ENCODE data around the gene SORD. TPM values are rescaled to one million over a fixed set of nuclear protein-coding genes. Genes with fewer than 3 reads are reported as not detected.
"Not testable (repeated sequence)": the region's sequence is repeated elsewhere in the genome, so short reads cannot be mapped to it uniquely, and the experiment has no call there.

SORD gene
- total and polyA plus RNA-seq, 10 of the 15 experiments (the other 5 are each of a cell fraction or from before 2014, with no cell fraction given), result 7.5 to 51.6 (median 40.1) TPM

DNA sequence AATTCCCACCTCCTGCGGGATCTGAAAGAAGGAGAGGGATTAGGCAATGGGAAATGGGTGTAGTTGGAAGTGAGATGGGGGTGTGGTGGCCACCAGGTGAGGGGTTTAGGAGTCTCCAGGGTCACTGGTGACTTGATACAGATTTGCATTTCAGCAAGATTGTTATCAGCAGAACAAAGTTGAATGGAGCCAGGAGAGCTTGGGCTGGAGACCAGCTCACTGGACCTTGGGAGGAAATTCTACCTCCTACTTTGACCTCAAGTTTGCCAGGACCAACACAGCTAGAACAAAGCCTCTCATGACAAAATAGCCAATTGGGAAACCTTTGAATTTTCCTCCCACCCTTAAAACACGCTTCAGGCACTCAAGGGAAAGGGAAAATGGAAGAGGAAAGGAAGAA is 9.5 kb downstream of the SORD start:
- H3K27me3 ChIP-seq (replicated peaks in 1 of 2; ENCODE audit: control insufficient read depth in 2 of 2, insufficient read depth in 2 of 2, low read length in 1 of 2); H3K9ac ChIP-seq (ENCODE audit: control insufficient read depth, insufficient read depth, low read length); H3K4me1 ChIP-seq (ENCODE audit: control insufficient read depth, insufficient read depth, low read length); H3K4me3 ChIP-seq; H2AFZ ChIP-seq (ENCODE audit: control insufficient read depth, low read depth, low read length); ATAC-seq; BruUV-seq (replicated peaks); CTCF ChIA-PET; H3K4me2 ChIP-seq (ENCODE audit: control insufficient read depth, insufficient read depth); H3K79me2 ChIP-seq (ENCODE audit: control insufficient read depth, insufficient read depth, low read length); intact Hi-C loops (cut with micrococcal nuclease; ENCODE audit: unreplicated experiment); H3K27ac ChIP-seq (ENCODE audit: control insufficient read depth, insufficient read depth); in situ Hi-C loops (cut with MboI); POLR2A ChIA-PET; H3K36me3 ChIP-seq (ENCODE audit: control insufficient read depth in 2 of 2, insufficient read depth in 2 of 2, low read length in 1 of 2); SMC1A ChIA-PET (ENCODE audit: uncharacterized antibody, unreplicated experiment); RAD21 ChIA-PET (ENCODE audit: unreplicated experiment); H4K20me1 ChIP-seq (ENCODE audit: control insufficient read depth, insufficient read depth); FAIRE-seq; H3K9me3 ChIP-seq (replicated peaks; ENCODE audit: control insufficient read depth, insufficient read depth, low read length); DNase-seq (ENCODE audit: low read depth, low spot score): not testable (repeated sequence)
- WGBS (ENCODE audit: insufficient coverage, insufficient replicate concordance, low lambda C conversion rate, missing lambda C conversion rate), result 100% methylated on average over 1 of the region's 2 CpGs

DNA sequence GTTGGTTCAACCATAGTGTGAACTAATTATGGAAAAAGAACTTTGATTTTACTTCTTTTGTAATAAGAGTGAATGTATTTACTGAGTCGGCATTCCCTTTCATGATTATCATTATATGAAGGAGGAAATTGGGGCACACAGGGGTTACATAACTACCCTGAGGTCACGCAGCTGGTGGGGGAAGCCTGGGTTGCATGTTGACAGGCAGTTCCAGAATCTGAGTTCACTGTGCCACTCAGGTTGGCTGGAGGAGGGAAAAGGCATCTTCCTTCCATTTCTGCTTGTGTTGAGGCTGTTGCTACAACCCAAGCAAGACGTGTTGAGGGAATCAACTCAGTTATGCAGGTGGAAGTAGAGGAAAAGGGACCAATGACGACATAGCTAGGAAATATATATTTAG is 11.1 kb downstream of the SORD start:
- DNase-seq (ENCODE audit: low read depth, low spot score); H4K20me1 ChIP-seq (ENCODE audit: control insufficient read depth, insufficient read depth); intact Hi-C loops (cut with micrococcal nuclease; ENCODE audit: unreplicated experiment); H3K9ac ChIP-seq (ENCODE audit: control insufficient read depth, insufficient read depth, low read length); H3K9me3 ChIP-seq (replicated peaks; ENCODE audit: control insufficient read depth, insufficient read depth, low read length); H3K27ac ChIP-seq (ENCODE audit: control insufficient read depth, insufficient read depth); H2AFZ ChIP-seq (ENCODE audit: control insufficient read depth, low read depth, low read length); H3K27me3 ChIP-seq (replicated peaks in 1 of 2; ENCODE audit: control insufficient read depth in 2 of 2, insufficient read depth in 2 of 2, low read length in 1 of 2); FAIRE-seq; in situ Hi-C loops (cut with MboI); ATAC-seq; H3K4me1 ChIP-seq (ENCODE audit: control insufficient read depth, insufficient read depth, low read length); H3K4me2 ChIP-seq (ENCODE audit: control insufficient read depth, insufficient read depth); H3K36me3 ChIP-seq (ENCODE audit: control insufficient read depth in 2 of 2, insufficient read depth in 2 of 2, low read length in 1 of 2); H3K79me2 ChIP-seq (ENCODE audit: control insufficient read depth, insufficient read depth, low read length); H3K4me3 ChIP-seq; BruUV-seq (replicated peaks): not testable (repeated sequence)
- SMC1A ChIA-PET (ENCODE audit: uncharacterized antibody, unreplicated experiment), result interaction anchor here (0.6 kb wide), 1 partner anchor 382 kb away, joined by 3 read pairs; no protein-coding TSS in a partner anchor
- RAD21 ChIA-PET (ENCODE audit: unreplicated experiment), result interaction anchor here (1.7 kb wide), 1 partner anchor 65 kb away, joined by 5 read pairs; no protein-coding TSS in a partner anchor
- WGBS (ENCODE audit: insufficient coverage, insufficient replicate concordance, low lambda C conversion rate, missing lambda C conversion rate), result 89% methylated on average over 4 of the region's 4 CpGs
- POLR2A ChIA-PET, result interaction anchor here (0.6 kb wide), 1 partner anchor 72 kb away, joined by 3 read pairs; no protein-coding TSS in a partner anchor
- CTCF ChIA-PET, result interaction anchor here (5.0 kb wide), 1 partner anchor 181 kb away, joined by 35 read pairs; no protein-coding TSS in a partner anchor

- intact Hi-C loops (cut with micrococcal nuclease; ENCODE audit: unreplicated experiment), result loop anchor here (5.0 kb wide), 1 partner anchor 182 kb away; no protein-coding TSS in a partner anchor
- DNase-seq (ENCODE audit: low read depth, low spot score); BruUV-seq (replicated peaks); H3K4me3 ChIP-seq; ATAC-seq; H3K36me3 ChIP-seq (ENCODE audit: control insufficient read depth in 2 of 2, insufficient read depth in 2 of 2, low read length in 1 of 2); H3K4me1 ChIP-seq (ENCODE audit: control insufficient read depth, insufficient read depth, low read length); H3K79me2 ChIP-seq (ENCODE audit: control insufficient read depth, insufficient read depth, low read length); H4K20me1 ChIP-seq (ENCODE audit: control insufficient read depth, insufficient read depth); in situ Hi-C loops (cut with MboI); H3K27ac ChIP-seq (ENCODE audit: control insufficient read depth, insufficient read depth); H3K9me3 ChIP-seq (replicated peaks; ENCODE audit: control insufficient read depth, insufficient read depth, low read length); H3K9ac ChIP-seq (ENCODE audit: control insufficient read depth, insufficient read depth, low read length); FAIRE-seq; H2AFZ ChIP-seq (ENCODE audit: control insufficient read depth, low read depth, low read length); H3K27me3 ChIP-seq (replicated peaks in 1 of 2; ENCODE audit: control insufficient read depth in 2 of 2, insufficient read depth in 2 of 2, low read length in 1 of 2); H3K4me2 ChIP-seq (ENCODE audit: control insufficient read depth, insufficient read depth): not testable (repeated sequence)
- RAD21 ChIA-PET (ENCODE audit: unreplicated experiment), result interaction anchor here (1.0 to 1.7 kb wide), 4 partner anchors 26 to 84 kb away, joined by 3 to 5 read pairs (median 3); no protein-coding TSS in a partner anchor
- WGBS (ENCODE audit: insufficient coverage, insufficient replicate concordance, low lambda C conversion rate, missing lambda C conversion rate), result 98% methylated on average over 38 of the region's 56 CpGs
- POLR2A ChIA-PET, result interaction anchor here (0.6 kb wide), 1 partner anchor 73 kb away, joined by 3 read pairs; no protein-coding TSS in a partner anchor
- SMC1A ChIA-PET (ENCODE audit: uncharacterized antibody, unreplicated experiment), result interaction anchor here (1.1 to 2.5 kb wide), 2 partner anchors 7 to 66 kb away, joined by 5 read pairs; no protein-coding TSS in a partner anchor
- CTCF ChIA-PET, result interaction anchor here (1.1 to 5.0 kb wide), 5 partner anchors 11 to 182 kb away, joined by 4 to 54 read pairs (median 7); no protein-coding TSS in a partner anchor
These were observed 11.8 kb downstream of the SORD start for GRCh38 chr15:45034600-45035375.

All from GM12878 (cell line).